ENCODE results near the gene TAMALIN. TPM values are rescaled to one million over a fixed set of nuclear protein-coding genes. Genes with fewer than 3 reads are reported as not detected.

Gene TAMALIN
- total RNA-seq, 1 donor from 2014 or later = 27.5 TPM

DNA sequence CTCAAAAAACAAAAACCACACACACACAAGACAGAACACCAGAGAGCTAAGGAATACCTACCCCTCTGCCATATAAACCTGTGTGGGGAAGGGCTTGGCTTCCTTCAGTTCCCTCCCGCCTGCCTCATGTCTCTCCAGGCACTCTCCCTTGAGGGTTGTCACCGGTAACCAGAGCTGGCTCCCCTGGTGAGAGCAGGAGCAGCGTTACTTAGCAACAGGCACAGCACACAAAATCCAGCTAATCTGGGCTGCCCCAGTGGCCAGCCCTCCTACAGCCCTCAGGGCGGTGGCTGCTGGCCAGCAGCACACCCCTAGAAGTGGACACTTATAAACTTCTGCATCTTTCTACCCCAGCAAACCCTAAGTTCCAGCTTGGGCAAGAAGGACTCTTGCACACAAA lies 22.9 kb downstream of the TAMALIN start:
- intact Hi-C loops (cut with DNase I) = loop anchor here (10.0 kb wide), 1 partner anchor 1015 kb away; no protein-coding TSS in a partner anchor

DNA sequence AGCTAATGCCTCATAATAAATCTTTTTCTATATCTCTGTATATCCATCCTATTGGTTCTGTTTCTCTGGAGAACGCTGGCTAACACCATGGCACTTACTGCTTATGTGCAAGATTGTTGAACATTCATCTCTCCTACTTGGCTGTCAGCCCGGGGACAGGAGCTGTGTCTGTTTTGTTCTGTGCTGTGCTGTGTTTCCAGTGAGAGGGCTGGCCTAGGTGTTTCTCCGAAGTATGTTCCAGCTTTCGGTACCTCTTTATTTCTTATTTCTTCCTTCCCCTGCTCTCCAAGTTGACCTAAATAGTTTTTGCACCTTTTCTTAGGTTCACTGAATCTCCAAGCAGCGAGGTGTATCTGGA lies 25.7 kb downstream of the TAMALIN start:
- DNase-seq (ENCODE audit: low spot score) = no peak
- intact Hi-C loops (cut with DNase I) = loop anchor here (10.0 kb wide), 1 partner anchor 1012 kb away; no protein-coding TSS in a partner anchor

More for the DNA sequence above, 22.9 kb downstream of the TAMALIN start:
- DNase-seq (ENCODE audit: low spot score) = no peak

DNA sequence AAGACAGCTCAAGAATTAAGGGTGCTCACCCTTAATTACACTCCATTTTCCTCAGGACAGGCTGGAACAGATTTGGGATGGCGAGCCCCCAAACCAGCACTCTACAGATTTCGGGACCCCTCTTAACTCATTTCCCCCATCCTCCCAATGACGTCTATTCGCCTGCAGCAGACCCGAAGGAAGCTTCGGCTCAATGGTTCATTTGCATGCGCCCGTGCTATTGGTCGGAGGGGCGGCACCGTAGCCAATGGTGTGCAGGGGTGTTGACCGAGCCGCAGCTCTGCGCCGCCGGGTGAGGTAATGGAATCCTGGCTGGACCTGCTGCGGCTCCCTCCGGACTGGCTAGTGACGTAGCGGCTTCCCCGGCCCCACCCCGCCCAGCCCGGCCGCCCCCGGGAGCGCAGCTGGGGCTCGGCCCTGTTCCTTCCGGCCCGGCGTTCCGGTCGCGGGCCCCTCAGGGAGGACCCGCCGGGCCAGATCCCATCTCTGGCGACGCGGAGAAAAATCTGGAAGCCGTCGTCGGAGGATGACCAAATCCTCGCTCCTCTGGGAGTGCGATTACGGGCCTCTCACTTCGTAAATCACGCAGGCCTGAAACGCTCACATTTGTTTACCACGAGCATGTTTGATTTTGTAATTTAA lies 26.2 kb downstream of the TAMALIN start:
- peak; percentile 100 for DNase-seq (ENCODE audit: low spot score)
- intact Hi-C loops (cut with DNase I) = loop anchor here (10.0 kb wide), 1 partner anchor 1012 kb away; no protein-coding TSS in a partner anchor

DNA sequence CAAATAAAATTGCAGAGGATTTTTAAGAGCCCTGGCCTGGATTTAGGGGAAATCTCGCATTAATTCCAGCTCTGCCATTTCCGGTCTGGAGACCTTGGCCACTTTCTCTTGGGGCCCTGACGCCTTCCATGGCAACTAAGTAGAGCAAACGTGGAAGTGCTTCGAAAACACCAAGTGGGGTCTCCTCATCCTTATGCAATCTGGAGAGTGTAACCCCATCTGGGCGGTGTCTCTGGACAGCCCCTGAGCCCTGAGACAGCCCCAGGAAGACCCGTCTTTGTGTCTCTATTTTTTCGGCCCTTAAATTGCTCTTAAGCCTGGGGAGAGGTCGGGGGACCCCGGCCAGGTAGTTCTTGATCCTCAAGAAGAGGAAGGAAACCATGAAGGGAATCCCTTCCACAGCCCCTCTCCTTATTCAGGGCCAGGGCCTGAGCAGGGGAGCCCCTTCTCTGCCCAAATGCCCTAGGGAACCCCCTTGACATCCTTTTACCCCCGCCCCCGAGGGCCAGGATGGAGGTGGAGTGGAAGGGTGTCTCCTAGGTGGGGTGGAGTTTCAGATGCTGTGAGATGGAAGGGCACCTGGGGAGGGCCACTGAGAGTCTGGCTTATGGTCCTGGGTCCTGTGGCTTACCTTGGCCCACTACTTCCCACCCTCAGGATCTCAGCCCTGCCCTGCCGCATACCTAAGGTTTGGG lies 26.8 kb downstream of the TAMALIN start:
- intact Hi-C loops (cut with DNase I) = loop anchor here (10.0 kb wide), 1 partner anchor 1011 kb away; no protein-coding TSS in a partner anchor
- DNase-seq (ENCODE audit: low spot score) = no peak

DNA sequence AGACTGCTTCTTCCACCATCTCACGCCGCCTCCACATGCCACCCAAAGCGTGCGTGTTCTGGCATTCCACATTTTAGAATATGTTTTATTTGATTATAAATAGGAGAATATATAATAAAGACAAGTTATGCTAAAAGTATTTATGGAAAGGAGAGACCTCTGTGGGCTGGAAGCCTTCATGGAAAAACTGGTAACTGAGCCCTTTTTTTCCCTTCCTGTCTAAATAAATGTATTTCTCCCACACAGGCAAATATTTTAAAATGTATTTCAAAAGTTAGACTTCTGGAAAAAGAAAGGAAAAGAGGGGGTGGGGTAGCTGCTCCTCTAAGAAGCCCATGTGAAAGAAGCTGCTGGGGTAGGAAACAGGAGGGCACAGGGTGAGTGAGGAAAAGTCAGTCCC lies 28.4 kb downstream of the TAMALIN start:
- DNase-seq (ENCODE audit: low spot score) = no peak
- intact Hi-C loops (cut with DNase I) = loop anchor here (10.0 kb wide), 1 partner anchor 1010 kb away; no protein-coding TSS in a partner anchor

DNA sequence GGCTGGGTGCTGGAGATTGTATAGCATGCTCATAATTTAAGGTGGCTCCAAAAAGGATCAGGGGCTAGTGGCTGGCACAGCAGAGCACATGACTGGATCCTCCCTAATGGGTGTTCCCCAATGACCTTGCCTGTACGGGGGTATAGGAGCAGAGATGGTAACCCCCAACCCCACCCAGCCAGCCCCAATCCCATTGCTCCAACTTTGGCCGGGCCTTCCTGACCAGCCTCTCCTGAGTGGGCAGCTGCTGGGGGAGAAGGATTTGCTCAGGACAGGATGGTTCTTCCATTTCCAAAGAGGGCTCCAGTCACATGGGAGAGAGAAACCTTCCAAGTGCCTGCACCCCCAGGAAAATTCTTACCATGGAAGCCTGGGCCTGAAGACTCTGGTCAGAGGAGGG lies 29.2 kb downstream of the TAMALIN start:
- intact Hi-C loops (cut with DNase I) = loop anchor here (2.0 to 10.0 kb wide), 2 partner anchors 15 to 1009 kb away; partner anchors contain the start of gene NR4A1
- no peak for DNase-seq (ENCODE audit: low spot score)

DNA sequence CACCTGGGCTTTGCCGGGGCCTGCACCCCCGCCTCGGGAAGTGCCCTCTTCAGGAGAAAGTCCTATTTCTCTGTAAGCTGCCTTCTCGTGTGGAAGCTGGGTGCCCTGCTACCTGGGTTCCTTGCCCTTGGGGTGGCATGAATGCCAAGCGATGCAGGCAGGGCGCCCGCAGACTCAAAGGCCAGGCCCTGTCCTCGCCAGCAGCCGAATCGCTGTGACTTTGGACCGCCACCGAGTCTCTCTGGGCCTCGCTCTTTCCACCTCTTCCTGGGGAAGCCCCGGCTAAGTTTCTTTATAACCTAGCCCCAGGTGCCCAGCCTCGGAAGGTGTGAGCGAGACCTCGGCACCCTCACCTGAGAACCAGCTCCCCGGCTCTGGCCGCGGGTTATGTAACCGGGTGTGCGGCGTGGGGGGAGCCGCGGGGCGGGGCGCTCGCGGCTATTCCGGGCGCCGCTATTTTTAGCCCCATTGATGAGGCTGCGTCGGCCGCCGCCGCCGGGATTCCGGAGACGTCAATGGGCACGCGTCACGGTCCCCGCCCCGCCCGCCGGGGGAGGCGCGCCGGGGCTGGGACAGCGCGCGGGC lies 29.9 kb downstream of the TAMALIN start:
- peak; percentile 94 for DNase-seq (ENCODE audit: low spot score)
- intact Hi-C loops (cut with DNase I) = loop anchor here (2.0 to 10.0 kb wide), 2 partner anchors 14 to 1008 kb away; partner anchors contain the start of gene NR4A1

DNA sequence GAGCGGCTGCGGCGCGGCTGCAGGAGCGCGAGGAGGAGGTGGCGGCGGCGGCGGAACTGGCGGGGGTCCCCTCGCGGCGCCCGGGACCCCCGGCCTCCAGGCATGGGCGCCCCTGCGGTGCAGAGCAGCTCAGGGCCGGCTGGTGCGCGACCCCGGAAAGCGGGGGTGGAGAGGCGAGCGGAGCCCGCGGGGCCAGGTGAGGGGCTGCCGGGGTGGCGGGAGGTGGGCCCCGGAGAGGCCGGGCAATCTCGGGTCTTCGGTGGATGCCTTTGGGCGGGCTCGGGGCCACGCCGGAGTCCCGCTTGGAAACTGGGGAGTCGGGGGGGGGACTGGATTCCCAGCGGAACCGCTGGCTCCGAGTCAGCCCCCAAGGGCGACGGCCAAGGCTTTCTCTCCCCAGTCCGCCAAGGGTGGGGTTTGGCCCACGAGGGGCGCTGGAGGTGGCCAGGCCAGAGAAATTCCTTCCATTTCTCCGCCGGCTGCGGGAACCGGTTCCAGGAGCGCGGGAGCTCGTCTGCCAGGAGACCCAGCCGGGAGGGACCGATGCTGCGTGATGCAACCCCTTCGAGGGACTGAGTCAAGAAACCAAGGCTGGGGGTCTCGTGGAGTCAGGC lies 30.6 kb downstream of the TAMALIN start:
- no peak for DNase-seq (ENCODE audit: low spot score)
- intact Hi-C loops (cut with DNase I) = loop anchor here (2.0 to 10.0 kb wide), 2 partner anchors 13 to 1007 kb away; partner anchors contain the start of gene NR4A1

DNA sequence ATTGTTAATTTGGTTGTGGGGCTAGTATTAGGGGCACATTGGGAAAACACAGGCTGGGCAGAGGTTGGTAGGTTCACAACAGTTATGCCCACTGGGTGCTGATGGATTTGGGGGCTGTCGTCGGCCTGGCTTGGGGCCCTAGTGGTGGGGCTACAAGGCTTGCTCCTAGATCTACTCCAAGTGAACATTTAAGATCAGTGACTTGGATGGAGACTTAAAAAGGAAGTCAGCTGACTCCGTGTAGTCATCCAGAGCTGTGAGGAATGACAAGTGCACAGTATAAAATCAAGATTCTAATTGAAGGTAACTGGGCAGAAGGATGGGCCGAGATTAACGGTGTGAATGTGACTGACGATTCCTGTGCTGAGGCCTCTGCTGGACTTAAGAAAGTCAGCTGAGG lies 31.7 kb downstream of the TAMALIN start:
- no peak for DNase-seq (ENCODE audit: low spot score)
- intact Hi-C loops (cut with DNase I) = loop anchor here (10.0 kb wide), 1 partner anchor 1006 kb away; no protein-coding TSS in a partner anchor

DNA sequence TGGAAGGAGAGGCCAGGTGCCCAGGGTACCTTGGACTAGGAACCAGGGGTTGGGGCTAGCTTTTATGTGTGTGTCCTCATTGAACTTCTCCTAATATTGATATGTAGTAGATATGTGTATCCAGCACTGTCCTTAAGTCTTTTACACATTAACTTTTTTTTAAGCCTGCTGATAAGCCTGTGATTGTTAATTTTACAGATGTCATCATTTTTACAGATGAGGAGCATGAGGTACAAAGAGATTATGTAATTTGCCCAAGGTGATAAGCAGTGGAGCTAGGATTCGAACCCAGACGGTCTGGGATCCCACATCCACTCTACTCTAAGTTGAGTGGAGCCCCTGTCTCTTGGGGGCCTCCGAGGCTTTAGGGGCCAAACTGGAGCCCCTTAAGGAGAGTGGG lies 34.3 kb downstream of the TAMALIN start:
- no peak for DNase-seq (ENCODE audit: low spot score)
- intact Hi-C loops (cut with DNase I) = loop anchor here (5.0 to 10.0 kb wide), 2 partner anchors 156 to 834 kb away; no protein-coding TSS in a partner anchor

DNA sequence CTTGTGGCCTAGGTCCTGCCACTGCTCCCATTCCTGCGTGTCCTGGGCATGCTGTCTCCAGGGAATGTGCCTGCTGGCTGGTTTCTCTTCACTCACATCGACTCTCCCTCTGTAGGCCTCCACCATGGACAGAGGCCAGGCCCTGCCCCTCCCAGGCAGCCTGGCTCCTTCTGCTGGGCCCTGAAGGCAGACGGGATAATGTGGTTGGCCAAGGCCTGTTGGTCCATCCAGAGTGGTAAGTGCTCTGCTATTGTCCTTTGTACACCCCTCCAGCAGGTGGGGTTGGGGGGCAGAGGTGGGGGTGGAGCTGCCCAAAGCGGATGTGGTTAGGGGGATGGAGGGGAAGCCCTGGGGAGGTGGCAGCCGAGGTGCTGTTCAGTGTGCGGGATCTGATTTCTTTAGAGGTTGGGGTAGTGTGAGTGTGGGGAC lies 35.0 kb downstream of the TAMALIN start:
- intact Hi-C loops (cut with DNase I) = loop anchor here (5.0 to 10.0 kb wide), 2 partner anchors 156 to 833 kb away; no protein-coding TSS in a partner anchor
- peak; percentile 87 for DNase-seq (ENCODE audit: low spot score)

DNA sequence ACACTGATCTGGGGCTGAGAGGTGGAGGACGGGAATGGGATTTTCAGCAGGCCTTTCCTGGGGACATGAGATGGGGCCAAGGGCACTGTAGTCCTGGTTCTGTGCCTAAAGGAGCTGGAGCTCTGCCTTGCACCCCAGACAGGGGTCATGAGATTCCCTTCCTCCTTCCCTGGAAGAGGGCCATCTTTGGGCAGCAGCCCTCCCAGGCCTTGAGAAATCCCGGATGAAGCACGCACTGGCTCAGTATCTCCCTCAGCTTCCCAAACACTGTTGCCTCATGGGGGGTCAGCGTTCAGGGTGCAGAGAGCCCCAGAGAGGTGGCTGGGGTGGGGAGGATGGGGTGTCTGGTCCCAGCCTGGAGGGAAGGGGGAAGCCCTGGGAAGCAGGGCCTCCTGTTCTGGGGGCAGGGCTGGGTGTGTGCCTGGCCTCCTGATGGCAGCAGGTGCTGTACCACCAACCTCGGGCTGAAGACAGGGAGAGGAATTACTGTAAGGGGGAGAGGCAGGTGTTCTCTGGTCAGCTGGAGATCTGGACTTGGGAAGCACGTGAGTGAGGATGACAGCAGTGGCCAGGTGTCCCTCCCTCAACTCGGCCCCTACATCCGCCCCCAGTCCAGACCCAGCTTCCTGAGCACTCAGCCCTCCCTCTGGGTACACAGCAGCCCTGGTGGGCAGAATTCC lies 36.1 kb downstream of the TAMALIN start:
- no peak for DNase-seq (ENCODE audit: low spot score)
- intact Hi-C loops (cut with DNase I) = loop anchor here (5.0 to 10.0 kb wide), 2 partner anchors 154 to 832 kb away; no protein-coding TSS in a partner anchor

DNA sequence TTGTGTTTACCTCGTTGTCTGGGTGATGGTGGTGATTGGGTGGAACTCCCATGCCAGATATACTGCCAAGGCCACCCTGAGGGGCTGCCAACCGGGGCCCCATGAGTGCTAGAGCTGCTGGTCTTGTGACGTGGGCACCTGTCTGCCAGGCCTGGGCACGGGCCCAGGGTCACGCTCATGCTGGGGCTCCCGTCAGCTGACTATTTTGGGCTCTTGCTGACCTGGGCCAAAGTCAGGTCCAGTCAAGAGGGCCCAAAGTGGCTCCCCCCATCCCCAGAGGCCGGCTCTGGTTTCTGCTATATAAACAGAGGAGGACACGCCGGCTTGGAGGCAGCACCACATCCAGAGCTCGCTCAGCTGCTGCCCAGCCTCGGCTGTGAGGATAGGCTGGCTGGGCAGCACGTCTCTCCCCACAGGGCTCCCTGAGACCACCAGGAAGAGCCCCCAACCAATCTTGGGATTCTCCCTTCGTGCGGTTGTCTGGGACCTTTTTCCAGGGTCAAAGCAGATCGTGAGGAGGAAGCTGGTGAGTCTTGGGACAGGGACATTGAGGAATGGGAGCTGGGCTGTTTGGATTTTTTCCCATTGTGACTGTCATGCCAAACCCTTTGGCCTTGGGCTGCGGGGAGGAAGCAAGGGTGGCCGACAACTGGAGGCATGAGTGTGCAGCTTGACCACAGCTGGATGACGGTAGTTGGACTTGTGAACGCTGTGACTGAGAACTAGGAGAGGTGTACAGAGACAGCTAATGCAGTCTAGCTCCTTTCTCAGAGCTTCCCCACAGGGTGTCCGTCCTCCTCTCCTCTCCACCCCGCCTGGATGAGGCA lies 36.9 kb downstream of the TAMALIN start:
- intact Hi-C loops (cut with DNase I) = loop anchor here (2.0 to 10.0 kb wide), 3 partner anchors 17 to 831 kb away; no protein-coding TSS in a partner anchor
- DNase-seq (ENCODE audit: low spot score) = peak; percentile 89

DNA sequence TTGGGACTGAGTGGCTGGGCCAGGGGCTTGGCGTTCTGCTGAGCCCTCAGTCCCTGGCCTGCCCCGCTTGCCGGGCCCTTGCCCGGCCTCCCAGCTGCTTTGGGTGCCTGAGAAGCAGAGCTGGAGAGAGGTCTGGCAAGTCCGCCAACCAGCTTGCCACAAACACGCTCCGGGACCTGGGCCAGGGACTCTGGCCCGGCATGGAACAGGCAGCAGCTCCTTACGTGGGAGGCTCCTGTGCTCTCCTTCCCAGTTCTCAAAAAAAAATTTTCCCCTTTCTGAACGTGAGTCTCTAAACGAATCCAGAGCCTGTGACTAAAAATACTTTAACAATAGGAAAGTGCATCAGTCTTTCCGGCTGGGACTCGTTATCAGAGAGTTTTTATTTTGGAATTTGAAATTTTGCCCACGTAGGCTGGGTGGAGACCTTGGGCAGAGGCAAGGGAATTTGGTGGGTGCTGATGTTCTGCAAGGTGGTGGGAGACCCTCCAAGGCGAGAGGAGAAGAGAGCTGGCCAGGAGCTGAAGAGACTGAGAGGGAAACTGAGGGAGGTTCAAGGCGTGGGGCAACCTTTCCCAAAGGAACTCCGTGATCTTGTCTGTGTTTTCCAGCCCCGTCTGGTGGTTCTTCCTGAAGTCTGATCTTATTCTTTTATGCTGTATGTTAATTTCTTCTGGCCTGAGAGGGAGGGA lies 37.7 kb downstream of the TAMALIN start:
- peak; percentile 91 for DNase-seq (ENCODE audit: low spot score)
- intact Hi-C loops (cut with DNase I) = loop anchor here (2.0 to 10.0 kb wide), 3 partner anchors 18 to 830 kb away; no protein-coding TSS in a partner anchor

DNA sequence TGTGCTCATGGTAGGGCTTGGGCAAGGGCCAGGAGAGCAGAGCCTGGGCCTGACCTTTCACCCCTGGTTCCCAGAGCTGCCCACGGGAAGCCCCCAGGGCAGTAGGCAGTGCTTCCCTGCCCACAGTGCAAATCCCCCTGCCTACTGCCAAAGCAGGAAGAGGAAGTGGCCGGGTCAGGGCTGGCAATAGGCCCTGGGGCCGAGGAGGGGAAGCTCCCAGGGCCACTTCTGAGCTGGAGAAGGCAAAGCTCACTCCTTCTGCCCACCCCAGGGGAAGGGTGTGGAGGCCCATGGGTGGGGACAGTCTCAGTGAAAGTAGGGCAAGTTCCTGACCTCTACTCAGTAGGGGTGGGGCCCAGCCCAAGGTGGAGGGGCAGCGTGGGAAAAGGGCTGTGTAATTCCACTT lies 39.1 kb downstream of the TAMALIN start:
- intact Hi-C loops (cut with DNase I) = loop anchor here (2.0 to 10.0 kb wide), 2 partner anchors 19 to 829 kb away; no protein-coding TSS in a partner anchor

DNA sequence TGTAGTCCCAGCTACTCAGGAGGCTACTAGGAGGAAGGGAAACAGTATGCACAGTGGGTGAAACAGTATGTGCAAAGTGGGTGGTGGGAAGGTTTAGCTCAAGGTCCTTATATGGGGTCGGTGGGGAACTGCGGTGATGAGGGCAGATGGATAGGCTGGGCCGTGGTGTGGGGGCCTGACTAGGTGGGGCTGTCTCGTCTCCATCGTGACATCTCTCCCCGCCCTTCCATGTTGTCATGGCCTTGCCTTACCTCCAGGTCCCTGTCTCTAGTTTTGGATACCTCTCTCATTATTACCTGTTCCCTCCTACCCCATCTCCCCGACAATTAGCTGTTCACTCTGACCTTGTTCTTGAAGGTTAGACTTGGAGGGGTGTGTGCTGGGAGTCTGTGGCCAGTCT lies 40.1 kb downstream of the TAMALIN start:
- DNase-seq (ENCODE audit: low spot score) = no peak
- intact Hi-C loops (cut with DNase I) = loop anchor here (10.0 kb wide), 1 partner anchor 828 kb away; no protein-coding TSS in a partner anchor

More for the DNA sequence above, 39.1 kb downstream of the TAMALIN start:
- DNase-seq (ENCODE audit: low spot score) = peak; percentile 82

DNA sequence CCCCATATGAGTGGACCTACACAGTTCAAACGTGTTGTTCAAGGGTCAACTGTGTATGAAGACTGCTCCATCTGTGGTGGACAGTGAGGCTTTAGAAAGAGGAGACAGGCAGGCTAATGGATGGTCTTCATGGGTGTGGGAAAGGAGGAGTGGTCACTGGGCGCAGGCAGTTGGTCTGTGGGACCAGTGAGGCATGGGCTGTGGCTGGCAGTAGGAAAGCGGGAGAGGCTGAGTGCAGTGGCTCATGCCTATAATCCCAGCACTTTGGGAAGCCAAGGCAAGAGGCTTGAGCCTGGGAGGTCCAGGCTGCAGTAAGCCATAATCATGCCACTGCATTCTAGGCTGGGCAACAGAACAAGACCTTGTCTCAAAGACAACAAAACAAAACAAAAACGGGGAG lies 42.5 kb downstream of the TAMALIN start:
- intact Hi-C loops (cut with DNase I) = loop anchor here (10.0 kb wide), 1 partner anchor 826 kb away; no protein-coding TSS in a partner anchor
- no peak for DNase-seq (ENCODE audit: low spot score)
